OCI-LY3 (cell line): ENCODE measurements around the gene NT5M.
A peak's percentile ranks its signal among the peaks of the same experiment; 100 is the strongest.

Experiments
- H2AFZ ChIP-seq: fragments of 200-600, 300-600 bp; shearing (Covaris generic); 2 replicates; pipeline ENCODE4 v1.6.0; 2014; ENCODE audit warnings: antibody characterized with exemption, low read depth, low read length
- H3K27ac ChIP-seq: fragments of 200-600, 300-600 bp; sonication (generic); 2 replicates; pipeline ENCODE4 v1.5.1; 2014; ENCODE audit warnings: mild to moderate bottlenecking, low read length, moderate library complexity, mixed read lengths
- H3K27me3 ChIP-seq: fragments of 200-600, 300-600 bp; sonication (generic); 2 replicates; pipeline ENCODE4 v1.6.1; 2014; ENCODE audit warnings: low read depth, low read length, mixed read lengths
- H3K36me3 ChIP-seq: fragments of 200-600, 300-600 bp; sonication (generic); replicated peaks from 2 replicates; pipeline ENCODE3; 2014; ENCODE audit warnings: low read depth, low read length, mixed read lengths
- H3K4me1 ChIP-seq: fragments of 300-600, 200-600 bp; sonication (generic); 2 replicates; pipeline ENCODE4 v1.6.1; 2014; ENCODE audit warnings: low read length, mixed read lengths
- H3K4me2 ChIP-seq: fragments of 200-600, 300-600 bp; sonication (generic); 2 replicates; pipeline ENCODE4 v1.6.1; 2014; ENCODE audit warnings: low read length, mixed read lengths
- H3K4me3 ChIP-seq: fragments of 300-600, 200-600 bp; sonication (generic); 2 replicates; pipeline ENCODE4 v1.5.1; 2014; ENCODE audit warnings: antibody characterized with exemption, mild to moderate bottlenecking, low read length, moderate library complexity
- H3K79me2 ChIP-seq: fragments of 300-600, 200-600 bp; shearing (Covaris generic); 2 replicates; pipeline ENCODE4 v1.6.1; 2014; ENCODE audit warnings: mild to moderate bottlenecking, low read length, mixed read lengths
- H3K9ac ChIP-seq: fragments of 300-600, 200-600 bp; shearing (Covaris generic); 2 replicates; pipeline ENCODE4 v1.6.0; 2014; ENCODE audit warnings: mild to moderate bottlenecking, low read length, moderate library complexity
- H3K9me3 ChIP-seq: fragments of 200-600, 300-600 bp; shearing (Covaris generic); 2 replicates; pipeline ENCODE4 v1.6.1; 2014; ENCODE audit warnings: low read length, mixed read lengths; ENCODE audit not compliant: insufficient read depth
- H4K20me1 ChIP-seq: fragments of 200-600, 300-600 bp; sonication (generic); 2 replicates; pipeline ENCODE4 v1.6.1; 2016; ENCODE audit warnings: low read length, mixed read lengths; ENCODE audit not compliant: insufficient read depth
- EZH2phosphoT487 ChIP-seq: fragments of 200-600 bp; shearing (Covaris generic); IDR thresholded peaks from 2 replicates; pipeline ENCODE4 v1.6.1; 2018; ENCODE audit warnings: antibody characterized with exemption, mixed run types, low read depth
- TF ChIP-seq, protein P1 (sequence below): fragments of 200-600, 300-600 bp; sonication (generic); IDR thresholded peaks from 2 replicates; pipeline ENCODE4 v1.5.1; 2014; ENCODE audit warnings: antibody characterized with exemption, low read length, low read depth

Gene NT5M

DNA sequence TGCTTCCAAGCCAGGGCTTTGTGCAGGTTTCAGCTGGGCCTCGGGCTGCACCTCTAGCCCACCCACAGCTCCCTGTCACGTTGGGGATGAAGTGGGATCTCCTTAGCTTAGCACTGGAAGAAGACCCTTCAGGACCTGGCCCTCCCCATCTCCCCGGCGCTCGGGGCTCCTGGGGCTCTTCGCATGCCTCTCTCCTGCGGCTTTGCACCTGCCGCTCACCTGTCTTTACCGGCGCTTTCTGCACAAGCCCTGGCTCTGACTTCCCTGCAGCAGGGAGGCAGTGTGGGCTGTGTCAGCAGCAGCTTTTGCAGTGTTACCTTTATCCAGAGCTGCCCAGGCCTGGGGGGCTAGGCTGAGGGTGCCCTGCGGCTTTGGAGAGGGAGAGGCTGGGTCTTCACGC lies 52.3 kb downstream of the NT5M start:
- Histone ChIP-seq H3K4me2 (peak overlapping the region; percentile 69), H3K36me3 (no peaks in the 10 kb centered on the region), H4K20me1 (no peaks in the 10 kb centered on the region), H3K79me2 (no peaks in the 10 kb centered on the region), H2AFZ (no peak overlapping the region), H3K27me3 (no peaks in the 10 kb centered on the region), H3K4me1 (peaks cover 9% of the 10 kb centered on the region; the same call in 1 of the 2 replicates), H3K27ac (no peak overlapping the region), H3K4me3 (peak overlapping the region; percentile 44), H3K9ac (no peak overlapping the region), H3K9me3 (0 out of 2 replicates have a peak, but pooled peaks cover 4% of the 10 kb centered on the region)
- TF ChIP-seq EZH2phosphoT487: no peak
- TF ChIP-seq, protein P1, sequence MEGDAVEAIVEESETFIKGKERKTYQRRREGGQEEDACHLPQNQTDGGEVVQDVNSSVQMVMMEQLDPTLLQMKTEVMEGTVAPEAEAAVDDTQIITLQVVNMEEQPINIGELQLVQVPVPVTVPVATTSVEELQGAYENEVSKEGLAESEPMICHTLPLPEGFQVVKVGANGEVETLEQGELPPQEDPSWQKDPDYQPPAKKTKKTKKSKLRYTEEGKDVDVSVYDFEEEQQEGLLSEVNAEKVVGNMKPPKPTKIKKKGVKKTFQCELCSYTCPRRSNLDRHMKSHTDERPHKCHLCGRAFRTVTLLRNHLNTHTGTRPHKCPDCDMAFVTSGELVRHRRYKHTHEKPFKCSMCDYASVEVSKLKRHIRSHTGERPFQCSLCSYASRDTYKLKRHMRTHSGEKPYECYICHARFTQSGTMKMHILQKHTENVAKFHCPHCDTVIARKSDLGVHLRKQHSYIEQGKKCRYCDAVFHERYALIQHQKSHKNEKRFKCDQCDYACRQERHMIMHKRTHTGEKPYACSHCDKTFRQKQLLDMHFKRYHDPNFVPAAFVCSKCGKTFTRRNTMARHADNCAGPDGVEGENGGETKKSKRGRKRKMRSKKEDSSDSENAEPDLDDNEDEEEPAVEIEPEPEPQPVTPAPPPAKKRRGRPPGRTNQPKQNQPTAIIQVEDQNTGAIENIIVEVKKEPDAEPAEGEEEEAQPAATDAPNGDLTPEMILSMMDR: no peak

DNA sequence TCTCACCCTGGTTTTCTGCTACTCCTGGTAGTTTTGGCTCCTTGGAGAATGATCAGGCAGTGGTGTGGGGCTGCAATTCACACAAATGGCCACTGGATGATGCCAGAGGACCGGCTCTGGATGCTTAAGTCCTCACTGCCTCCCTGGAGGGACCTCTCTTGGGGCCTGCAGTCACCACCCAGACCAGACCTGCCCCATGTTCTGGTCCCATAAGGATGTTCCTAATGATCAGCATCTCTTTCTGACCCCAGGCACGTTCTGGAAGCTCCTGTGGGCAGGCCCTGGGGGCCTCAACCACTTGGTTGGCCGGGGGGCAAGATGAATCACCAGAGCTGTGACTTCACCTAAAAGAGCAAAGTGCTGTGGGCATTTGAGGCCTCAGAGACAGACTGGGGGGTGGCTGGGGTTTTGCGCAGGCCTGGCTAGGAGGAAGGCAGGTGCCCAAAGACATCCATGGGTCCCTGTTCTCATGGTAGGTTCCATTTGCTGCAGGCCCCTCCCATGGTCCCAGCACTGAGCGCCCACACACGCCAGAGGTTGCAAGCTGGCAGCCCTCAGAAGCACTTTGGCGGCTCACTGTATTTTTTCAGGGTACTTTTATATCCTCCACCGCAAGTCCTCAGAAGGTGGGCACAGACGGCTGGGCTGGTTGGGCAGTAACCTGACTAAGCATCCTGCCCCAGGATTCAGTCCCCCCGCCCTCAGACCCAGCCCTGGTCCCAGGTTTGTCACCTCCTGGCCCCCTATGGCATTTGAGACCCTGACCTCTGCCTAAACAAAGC lies 53.2 kb downstream of the NT5M start:
- H3K9ac ChIP-seq: no peak overlapping the region
- no peak overlapping the region for H3K27ac ChIP-seq
- no peaks in the 10 kb centered on the region for H3K36me3 ChIP-seq
- peak overlapping the region; percentile 73 for H2AFZ ChIP-seq
- 0 out of 2 replicates have a peak, but pooled peaks cover 5% of the 10 kb centered on the region for H3K9me3 ChIP-seq
- H3K4me2 ChIP-seq: no peak overlapping the region
- TF ChIP-seq, protein P1: peak; percentile 86
- no peak for TF ChIP-seq EZH2phosphoT487
- H3K79me2 ChIP-seq: no peaks in the 10 kb centered on the region
- H3K4me1 ChIP-seq: peaks cover 9% of the 10 kb centered on the region; the same call in 1 of the 2 replicates
- no peaks in the 10 kb centered on the region for H4K20me1 ChIP-seq
- H3K4me3 ChIP-seq: no peak overlapping the region
- no peaks in the 10 kb centered on the region for H3K27me3 ChIP-seq

DNA sequence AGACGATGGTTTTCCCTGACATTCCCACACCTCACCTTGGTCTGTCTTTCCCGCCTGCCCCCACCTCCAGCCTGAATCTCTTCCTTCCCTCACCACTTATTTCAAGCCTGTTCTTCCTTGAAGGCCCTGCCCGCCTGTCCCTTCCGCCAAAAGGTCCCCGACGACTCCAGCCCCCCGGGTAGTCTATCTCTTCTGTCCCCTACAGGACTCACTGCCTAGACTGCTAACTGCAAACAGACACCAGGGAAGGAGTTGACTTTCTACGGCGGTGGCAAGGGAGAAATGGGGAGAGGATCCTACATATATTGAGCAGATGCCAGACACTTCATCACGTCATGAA lies 53.7 kb downstream of the NT5M start:
- Histone ChIP-seq H3K4me1 (peaks cover 9% of the 10 kb centered on the region; the same call in 1 of the 2 replicates), H3K9ac (no peak overlapping the region), H3K27ac (no peak overlapping the region), H3K36me3 (no peaks in the 10 kb centered on the region), H3K9me3 (0 out of 2 replicates have a peak, but pooled peaks cover 5% of the 10 kb centered on the region), H3K79me2 (no peaks in the 10 kb centered on the region), H2AFZ (no peak overlapping the region; the same call in 1 of the 2 replicates), H3K27me3 (no peaks in the 10 kb centered on the region), H3K4me3 (no peak overlapping the region), H4K20me1 (no peaks in the 10 kb centered on the region), H3K4me2 (no peak overlapping the region)
- TF ChIP-seq, protein P1: no peak
- TF ChIP-seq EZH2phosphoT487: no peak

DNA sequence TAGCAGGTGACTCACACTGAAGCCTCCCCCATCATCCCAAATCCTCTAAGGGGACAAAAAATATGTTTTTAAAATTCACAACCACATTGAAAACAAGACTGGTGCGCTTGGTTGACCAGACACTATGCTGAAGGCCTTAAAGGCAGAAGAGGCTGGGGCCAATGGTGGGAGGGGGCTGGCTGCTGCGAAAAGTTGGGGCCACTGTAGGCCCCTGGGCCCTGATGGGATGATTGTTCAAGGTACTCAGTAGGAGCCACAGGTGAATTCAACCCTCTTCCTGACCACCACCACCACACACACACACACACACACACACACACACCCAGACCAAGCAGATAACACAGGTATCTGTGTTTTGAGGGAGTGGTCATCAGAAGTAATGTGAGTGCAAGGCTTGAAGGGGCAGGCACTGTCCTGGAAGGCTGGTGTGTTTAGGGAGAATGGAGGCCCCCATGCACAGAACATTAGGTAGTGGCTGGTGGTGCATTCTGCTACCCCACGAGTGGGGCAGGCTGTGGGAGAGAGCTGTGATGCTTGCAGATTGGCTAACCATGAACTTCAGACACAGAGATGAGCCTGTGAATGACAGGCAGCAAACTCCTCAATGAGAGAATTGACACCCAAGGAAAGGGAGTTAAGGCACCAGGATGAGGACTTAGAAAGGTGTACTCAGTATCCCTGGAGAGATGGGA lies 55.0 kb downstream of the NT5M start:
- no peaks in the 10 kb centered on the region for H3K79me2 ChIP-seq
- no peak overlapping the region for H3K9ac ChIP-seq
- no peak overlapping the region for H3K27ac ChIP-seq
- no peak overlapping the region for H3K4me3 ChIP-seq
- TF ChIP-seq EZH2phosphoT487: no peak
- TF ChIP-seq, protein P1: no peak
- H4K20me1 ChIP-seq: no peaks in the 10 kb centered on the region
- peaks cover 15% of the 10 kb centered on the region for H3K4me1 ChIP-seq
- no peak overlapping the region for H3K4me2 ChIP-seq
- H2AFZ ChIP-seq: no peak overlapping the region
- no peaks in the 10 kb centered on the region for H3K36me3 ChIP-seq
- no peaks in the 10 kb centered on the region for H3K27me3 ChIP-seq
- H3K9me3 ChIP-seq: 0 out of 2 replicates have a peak, but pooled peaks cover 5% of the 10 kb centered on the region
